Measurements from ENCODE around the gene MBOAT2.
"Not testable (repeated sequence)": the region's sequence is repeated elsewhere in the genome, so short reads cannot be mapped to it uniquely, and the experiment has no call there.

Gene MBOAT2, protein sequence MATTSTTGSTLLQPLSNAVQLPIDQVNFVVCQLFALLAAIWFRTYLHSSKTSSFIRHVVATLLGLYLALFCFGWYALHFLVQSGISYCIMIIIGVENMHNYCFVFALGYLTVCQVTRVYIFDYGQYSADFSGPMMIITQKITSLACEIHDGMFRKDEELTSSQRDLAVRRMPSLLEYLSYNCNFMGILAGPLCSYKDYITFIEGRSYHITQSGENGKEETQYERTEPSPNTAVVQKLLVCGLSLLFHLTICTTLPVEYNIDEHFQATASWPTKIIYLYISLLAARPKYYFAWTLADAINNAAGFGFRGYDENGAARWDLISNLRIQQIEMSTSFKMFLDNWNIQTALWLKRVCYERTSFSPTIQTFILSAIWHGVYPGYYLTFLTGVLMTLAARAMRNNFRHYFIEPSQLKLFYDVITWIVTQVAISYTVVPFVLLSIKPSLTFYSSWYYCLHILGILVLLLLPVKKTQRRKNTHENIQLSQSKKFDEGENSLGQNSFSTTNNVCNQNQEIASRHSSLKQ

DNA sequence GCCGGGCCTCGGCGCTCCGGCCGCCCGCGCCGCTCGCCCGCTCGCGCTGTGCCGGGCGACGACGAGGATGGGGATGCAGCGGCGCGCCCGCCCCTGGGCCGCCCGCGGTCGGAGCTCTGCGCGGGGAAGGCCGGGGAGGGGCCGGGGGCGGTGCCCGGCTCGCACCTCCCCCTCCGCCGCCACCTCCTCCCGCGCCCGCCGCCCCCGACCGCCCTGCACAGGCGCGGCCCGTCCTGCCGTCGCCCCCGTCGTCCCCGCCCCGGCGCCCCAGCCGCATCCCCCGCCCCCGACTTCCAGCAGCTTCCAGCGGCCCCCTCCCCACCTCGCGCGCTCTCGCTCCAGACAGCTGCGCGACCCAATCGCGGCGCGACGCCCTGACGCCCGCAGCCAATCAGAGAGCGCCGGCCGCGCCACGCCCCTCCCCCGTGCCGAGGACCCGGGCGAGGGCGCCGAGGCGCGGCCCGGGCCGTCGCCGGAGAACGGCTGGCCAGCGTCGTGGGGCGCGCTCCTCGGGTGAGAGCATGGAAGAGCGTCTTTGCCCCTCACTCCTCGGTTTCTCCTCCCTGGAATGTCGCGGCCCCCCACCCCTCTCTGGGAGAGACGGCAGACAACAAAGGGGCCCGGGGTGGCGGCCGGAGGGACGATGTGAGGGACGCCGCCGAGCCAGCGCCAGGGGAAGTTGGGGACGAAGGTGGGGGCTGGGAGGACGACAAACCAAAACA lies at the start of gene MBOAT2:
Gene MBOAT2 (minus strand): TSS at position 69 of the 722 bp plus-strand sequence. CDS start 70 bp downstream, outside the sequence.
- DNase-seq (ENCODE audit: low read depth in 2 of 2) = peak; percentile 36 to 55

DNA sequence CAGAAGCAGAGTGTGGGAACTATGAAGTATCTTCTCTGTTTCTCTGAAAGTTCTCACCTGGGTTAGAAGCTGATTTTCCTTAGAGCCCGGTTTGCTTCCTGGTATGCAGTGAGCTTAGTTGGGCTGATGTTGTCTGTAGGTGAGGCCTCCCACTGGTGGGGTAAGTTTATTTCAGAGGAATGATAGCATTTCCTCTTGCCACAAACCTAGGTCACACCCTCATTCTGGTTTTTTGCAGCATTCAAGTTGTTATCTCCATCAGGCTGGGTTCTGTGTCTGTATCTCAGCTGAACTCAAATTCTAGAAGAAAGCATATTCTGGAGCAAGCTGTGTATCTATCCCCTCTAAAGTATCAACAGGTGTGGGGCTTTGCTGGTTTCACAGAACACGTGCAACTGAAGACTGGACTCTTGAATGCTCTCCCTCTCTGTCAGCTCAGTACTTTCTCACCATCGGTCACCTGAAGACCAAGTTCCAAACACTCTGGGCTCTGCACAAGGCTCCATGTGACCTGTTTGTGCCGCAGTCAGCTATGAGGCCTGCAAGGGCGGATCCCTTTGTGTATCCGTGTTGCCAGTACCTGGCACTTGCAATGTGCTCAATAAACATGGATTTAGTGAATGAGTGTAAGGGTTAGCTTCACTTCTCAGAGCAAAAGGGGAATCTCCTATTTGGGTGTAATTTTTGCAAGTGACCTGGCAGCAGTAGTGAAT lies 49.5 kb upstream of the MBOAT2 start:
- no peak for DNase-seq (ENCODE audit: low read depth in 2 of 2)

DNA sequence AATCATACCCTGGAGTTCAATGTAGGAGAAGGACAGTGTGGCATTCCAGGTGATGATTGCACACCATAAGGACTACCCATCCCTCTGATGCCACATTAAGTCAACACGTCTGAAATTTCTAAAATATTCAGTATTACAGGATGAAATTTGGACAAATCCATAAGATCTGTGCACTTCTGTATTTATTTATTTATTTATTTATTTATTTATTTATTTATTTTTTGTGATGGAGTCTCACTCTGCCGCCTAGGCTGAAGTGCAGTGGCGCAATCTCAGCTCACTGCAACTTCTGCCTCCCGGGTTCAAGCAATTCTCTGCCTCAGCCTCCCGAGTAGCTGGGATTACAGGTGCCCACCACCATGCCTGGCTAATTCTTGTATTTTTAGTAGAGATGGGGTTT lies 48.0 kb upstream of the MBOAT2 start:
- DNase-seq (ENCODE audit: low read depth in 2 of 2) = not testable (repeated sequence)

DNA sequence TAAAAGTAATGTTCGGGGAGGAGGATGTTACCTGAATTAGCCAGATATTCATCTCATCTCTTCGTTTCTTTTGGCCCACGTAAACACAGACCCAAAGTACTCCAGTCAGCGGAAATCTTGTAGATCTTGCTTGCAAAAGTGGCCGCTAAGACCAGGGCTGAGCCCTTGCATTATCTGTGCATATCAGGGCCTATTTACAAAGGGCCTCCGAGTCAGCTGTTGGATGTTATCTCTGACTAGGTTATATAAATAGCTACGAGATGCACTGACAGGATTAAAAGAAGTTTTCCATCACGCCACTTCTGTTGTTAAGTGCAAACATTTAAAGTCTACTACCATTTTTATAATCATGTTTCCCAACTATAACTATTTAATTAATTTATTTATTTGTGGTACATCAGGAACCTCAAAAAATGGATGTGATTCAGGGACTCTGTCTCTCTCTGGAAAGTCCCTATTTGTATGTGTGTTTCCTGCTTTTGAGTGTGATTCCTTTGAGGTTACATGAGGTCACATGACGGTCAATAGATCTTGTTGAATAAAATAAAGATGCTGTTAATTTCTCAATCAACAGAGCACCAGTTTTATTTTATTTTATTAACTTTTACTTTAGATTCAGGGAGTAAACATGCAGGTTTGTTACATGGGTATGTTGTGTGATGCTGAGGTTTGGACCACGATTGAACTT lies 46.8 kb upstream of the MBOAT2 start:
- DNase-seq (ENCODE audit: low read depth in 2 of 2) = no peak

DNA sequence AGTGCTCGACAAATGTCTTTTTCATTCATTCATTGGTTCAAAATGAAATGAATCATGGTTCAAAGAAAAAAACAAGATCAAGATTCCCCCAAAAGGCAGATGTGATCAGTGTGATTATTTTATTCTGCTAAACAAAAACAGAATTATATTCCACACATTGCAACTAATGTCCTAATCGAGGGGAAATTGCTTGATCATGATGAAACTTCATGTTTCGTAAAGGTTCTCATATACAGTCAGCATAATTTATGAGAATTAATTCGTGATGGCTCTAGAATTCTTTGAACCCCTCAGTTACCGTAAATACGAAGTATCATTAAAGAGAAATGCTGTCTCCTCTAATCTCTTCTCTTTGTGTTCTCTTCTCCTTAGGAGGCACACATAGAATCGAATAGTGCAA lies 42.1 kb upstream of the MBOAT2 start:
- no peak for DNase-seq (ENCODE audit: low read depth in 2 of 2)

DNA sequence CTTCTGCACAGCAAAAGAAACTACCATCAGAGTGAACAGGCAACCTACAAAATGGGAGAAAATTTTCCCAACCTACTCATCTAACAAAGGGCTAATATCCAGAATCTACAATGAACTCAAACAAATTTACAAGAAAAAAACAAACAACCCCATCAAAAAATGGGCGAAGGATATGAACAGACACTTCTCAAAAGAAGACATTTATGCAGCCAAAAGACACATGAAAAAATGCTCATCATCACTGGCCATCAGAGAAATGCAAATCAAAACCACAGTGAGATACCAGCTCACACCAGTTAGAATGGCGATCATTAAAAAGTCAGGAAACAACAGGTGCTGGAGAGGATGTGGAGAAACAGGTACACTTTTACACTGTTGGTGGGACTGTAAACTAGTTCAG lies 40.0 kb upstream of the MBOAT2 start:
- DNase-seq (ENCODE audit: low read depth in 2 of 2) = not testable (repeated sequence)

DNA sequence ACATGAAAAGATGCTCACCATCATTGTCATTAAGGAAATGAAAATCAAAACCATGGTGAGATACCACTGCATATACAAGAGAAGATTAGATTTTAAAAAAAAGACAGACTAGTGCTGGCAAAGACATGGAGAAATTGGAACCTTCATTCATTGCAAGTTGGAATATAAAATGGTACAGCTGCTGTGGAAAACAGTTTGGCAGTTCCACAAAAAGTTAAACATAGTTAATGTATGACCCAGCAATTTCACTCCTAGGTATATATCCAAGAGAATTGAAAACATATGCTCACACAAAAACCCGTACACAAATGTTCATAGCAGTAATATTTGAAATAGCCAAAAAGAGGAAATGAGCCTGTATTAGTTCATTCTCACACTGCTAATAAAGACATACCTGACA lies 33.7 kb upstream of the MBOAT2 start:
- no peak for DNase-seq (ENCODE audit: low read depth in 2 of 2)

DNA sequence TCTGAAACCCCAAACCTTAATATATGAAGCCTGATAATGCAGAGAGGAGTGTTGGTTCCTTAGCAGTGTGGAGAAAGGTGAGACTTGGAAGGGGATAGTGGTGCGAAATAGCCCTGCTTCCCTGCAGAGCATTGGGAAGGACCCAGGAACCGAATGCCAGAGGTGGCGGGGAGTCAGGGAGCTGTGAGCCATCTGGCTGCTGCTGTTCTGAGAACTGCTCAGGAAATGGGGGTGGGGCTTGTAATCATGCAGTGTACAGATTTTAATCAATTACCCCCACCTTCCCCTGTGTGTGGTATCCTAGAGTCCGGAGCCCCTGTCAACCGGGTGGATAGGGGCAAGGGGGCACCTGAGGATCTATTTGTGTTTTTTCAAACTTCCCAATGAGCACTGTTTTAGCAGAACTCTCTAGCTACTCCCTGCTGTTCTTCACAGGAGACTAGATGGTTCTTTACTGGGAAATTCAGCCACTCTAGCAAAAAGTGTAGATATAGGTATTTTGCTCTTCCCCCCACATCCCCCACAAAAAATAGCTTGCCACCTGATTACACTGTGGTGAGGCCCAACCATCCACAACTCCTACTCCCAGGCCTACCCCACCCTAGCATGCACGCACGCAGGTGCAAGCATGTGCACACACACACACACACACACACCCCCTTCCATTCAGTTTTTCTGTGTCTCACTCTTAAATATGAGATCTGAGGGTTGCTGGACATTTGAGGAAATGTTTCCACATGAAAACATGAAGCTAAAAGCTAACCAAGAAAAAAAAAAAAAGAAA lies 30.1 kb upstream of the MBOAT2 start:
- no peak for DNase-seq (ENCODE audit: low read depth in 2 of 2)

DNA sequence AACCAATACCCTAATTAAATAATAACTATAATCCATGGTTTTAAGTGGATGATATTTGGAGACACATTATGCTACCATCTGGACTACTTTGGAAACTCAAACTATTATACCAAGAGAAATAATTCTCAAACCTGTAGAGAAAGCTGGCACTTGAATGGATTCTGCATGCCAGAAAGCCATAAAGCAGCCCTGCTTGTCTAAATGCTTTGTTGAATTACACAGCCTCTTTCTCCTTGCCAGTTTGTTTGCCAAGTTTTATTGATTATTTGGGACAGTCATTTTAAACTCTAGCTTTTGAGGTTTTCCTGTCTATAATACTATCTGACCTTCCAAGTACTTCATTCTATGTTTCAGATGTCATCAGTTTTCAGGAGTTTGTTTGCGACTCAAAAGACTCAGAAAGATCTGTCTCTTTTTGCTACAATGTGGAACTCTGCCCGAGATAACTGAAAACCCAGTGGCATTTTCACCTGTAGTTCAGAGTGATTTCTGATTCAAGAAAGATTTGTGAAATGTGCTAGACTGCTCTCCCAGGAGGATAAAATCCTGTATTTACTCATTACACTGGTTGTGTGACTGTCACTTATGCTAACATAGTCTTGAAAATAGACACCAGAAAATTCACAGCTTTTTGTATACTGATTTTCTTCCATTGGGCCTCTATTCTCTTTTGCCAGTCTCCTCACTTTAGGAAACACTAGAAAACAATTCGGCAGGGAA lies 29.2 kb upstream of the MBOAT2 start:
- DNase-seq (ENCODE audit: low read depth in 2 of 2) = no peak

DNA sequence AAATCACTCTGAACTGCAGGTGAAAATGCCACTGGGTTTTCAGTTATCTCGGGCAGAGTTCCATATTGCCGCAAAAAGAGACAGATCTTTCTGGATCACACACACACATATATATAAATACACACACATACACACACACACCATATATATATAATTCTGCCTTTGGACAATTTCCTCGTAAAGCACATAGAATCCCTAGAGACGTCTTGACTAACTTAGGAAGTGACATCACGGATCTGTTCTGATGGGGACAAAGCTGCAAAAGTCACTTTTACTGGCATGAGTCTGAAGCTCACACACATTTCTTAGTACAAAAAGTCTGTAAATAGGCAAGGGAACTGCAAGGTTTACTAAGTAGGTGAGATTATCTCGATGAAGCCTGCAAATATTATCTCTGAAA lies 28.6 kb upstream of the MBOAT2 start:
- DNase-seq (ENCODE audit: low read depth in 2 of 2) = no peak

DNA sequence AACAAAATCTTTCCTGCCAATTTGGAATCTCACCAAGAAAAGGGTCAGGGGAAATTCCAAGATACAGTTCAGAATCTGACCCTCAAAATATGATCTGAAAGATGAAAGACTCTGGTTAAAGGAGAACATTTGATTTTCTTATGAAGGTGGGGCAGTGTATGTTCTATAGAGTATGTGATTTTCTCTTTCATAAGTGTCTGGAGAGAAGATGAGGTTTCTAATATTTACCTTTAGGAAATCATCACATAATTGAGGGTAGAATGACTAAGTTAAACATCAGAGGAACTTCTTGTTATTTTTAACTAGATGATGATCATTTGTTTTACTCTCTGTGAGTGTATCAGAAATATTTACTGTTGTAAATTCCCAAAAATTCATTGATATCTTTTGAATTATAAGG lies 27.8 kb upstream of the MBOAT2 start:
- DNase-seq (ENCODE audit: low read depth in 2 of 2) = no peak

DNA sequence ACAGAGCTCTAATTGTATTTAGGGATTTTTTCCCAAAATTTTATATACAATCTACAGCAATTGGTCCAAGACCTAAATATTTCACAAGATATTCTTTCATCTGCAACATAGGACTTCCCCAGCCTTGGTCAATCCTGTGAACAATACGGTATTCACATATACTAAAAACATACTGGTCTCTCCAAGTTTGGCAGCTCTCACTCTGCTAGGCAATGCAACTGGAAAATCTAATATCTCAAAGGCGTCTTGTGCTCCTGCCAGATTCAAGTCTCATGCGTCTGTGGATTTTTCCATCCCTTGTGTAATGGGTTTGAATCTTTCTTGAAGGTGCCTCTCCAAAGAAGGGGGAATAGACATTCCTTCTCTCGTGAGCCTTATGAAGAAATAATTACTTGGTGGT lies 27.4 kb upstream of the MBOAT2 start:
- no peak for DNase-seq (ENCODE audit: low read depth in 2 of 2)

DNA sequence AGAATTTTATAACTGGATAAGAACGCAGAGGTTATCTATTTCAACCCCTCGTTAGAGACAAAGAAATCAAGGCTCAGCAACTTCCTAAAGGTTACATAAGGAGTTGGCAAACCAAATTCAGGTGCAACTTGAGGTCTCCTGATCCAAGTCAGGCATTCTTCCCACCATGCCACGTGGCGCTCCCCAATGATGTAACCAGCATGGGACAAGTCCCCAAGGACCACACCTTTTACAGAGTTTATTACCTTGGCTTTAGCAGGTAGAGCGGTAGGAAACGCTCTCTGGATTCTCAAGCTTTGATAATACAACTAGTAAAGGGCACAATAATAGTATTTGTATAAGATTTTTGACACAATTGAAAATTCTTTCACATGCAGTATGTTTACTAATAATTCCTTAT lies 26.7 kb upstream of the MBOAT2 start:
- DNase-seq (ENCODE audit: low read depth in 2 of 2) = no peak

DNA sequence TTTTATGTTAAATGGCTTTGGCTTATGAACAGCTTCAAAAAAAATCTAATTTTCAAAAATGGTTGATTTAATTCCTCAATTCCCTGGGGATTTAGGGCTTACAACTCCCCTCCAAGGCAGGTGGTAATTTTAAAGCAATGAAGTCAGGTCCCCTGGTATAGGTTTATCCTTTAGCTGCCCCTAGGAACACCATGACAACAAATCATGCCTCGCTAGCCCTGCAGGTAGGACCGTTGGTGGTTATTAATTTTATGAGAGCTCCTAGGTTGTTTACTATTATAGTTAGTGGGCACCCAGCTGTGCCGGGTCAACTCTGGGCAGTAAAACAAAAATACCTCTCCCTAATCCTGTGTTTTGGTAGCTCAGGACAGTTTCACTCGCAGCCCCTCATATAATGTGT lies 26.2 kb upstream of the MBOAT2 start:
- DNase-seq (ENCODE audit: low read depth in 2 of 2) = no peak

DNA sequence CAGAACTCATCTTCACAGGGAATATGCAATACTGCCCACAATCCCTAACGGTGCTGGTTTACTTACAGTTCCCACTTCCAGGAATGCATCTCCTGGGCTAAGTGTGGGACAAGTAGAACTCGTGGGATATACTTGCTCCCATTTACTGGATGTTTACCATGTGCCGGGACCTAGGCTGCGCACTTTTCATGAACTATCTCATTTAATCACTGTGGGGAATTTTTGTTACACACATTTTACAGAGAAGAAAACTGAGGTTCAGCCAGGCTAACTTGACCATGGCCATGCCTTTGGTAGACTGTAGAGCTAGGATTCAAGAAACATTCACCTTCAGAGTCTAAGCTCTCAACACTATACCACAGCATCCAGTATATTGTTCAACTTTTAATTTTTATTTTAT lies 24.4 kb upstream of the MBOAT2 start:
- DNase-seq (ENCODE audit: low read depth in 2 of 2) = no peak

DNA sequence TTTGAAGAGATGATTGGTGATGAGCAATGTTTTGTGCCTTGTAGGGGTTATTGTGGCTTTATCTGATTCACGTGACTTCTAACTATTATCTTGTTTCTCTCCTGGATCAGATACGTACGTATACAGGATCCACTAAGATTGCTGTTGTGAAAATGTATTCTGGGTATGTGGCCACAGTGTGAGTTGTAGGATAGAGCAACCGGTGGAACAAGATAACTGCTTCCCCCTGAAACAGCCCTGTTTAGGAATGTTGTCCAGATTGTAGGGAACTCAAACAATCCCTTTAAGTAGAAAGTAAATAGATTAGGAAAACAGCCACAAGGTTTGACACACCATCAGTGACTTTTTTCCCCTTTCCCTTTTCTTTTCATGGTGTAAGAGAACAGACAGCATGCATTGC lies 22.3 kb upstream of the MBOAT2 start:
- no peak for DNase-seq (ENCODE audit: low read depth in 2 of 2)

DNA sequence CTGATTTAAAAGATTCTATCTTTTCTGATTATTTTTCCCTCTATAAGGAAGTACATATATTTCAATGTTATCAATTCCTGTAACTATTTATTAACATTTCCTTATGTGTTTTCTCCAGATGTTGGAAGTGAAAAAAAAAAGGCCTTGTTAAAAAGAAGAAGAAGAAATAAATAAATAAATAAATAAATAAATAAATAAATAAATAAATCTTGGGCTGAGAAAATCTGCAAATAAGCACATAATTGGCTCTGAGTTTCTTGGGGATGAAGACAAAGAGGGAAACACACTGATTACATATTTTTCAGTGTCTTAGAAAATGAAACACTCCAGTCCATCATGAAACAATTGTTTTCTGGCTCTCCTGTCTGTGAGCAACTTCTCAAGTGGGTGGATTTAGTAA lies 21.1 kb upstream of the MBOAT2 start:
- DNase-seq (ENCODE audit: low read depth in 2 of 2) = no peak

DNA sequence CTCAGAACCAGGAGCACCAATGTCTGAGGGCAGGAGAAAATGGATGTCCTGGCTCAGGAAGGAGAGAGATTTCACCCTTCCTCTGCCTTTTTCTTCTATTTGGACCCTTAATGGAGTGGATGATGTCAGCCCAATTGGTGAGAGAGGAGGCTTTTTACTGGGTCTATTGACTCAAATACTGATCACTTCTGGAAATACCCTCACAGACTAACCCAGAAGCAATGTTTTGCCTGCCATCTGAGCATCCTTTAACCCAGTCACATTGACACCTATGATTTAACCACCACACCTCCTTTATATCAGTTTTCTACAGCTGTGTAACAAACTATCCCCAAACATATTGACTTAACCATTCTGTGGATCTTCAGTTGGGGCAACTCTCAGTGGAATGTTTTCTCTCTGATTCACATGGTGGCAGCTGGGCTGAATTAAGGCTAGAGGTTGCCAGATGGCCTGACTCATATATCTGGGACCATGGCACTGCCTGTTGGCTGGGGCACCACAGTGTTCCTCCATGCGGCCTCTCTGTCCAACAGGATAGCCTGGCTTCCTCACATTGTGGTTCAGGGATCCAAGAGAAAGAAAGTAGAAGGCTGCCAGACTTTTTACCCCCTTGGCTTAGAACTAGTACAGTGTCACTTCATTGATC lies 18.2 kb upstream of the MBOAT2 start:
- DNase-seq (ENCODE audit: low read depth in 2 of 2) = no peak

DNA sequence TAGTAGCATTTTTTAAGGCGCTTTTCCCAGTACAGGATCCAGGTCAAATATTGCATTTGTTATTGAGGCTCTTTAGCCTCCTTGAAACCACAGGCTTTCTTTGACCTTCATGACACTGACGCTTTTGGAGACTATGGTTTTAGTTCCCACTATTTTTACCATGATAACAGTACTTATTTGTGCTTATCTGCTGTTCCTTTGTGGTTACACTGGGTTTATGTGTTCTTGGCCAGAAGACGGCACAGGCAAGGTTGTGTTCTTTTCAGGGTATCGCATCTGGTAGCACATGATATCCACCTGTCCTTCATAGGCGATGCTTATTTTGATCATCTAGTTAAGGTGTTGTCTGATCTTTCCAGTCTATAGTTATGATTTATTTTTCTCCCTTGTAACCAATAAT lies 16.8 kb upstream of the MBOAT2 start:
- no peak for DNase-seq (ENCODE audit: low read depth in 2 of 2)

DNA sequence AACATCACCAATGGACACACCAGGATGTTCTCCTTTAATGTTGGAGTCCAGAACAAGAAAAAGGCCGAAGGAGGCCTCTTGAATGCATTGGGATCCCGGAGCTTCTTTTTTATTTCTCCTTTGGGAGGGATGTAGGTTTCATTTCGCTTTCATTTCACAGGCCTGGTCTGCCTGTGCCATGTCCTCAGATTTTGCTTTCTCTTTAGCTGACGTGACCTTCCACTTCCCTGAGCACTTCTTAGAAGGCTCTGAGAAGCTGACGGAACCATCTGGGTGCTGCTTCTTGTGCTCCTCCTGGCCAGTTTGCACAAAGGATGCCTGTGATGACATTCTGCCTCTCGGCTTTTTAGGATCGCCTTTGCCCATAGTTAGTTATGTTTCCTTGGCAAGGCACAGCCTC lies 15.1 kb upstream of the MBOAT2 start:
- no peak for DNase-seq (ENCODE audit: low read depth in 2 of 2)

Data from stimulated activated CD4-positive, alpha-beta T cell treated with anti-CD3 and anti-CD28 coated beads, Interleukin-1b, Interleukin-23, amount 100 ng/mL, for 1 hour (primary cell).